Measurements from ENCODE around the gene P2RY2. TPM values are rescaled to one million over a fixed set of nuclear protein-coding genes. Genes with fewer than 3 reads are reported as not detected.

The P2RY2 gene
- total RNA-seq, 1 experiment from 2014 or later, result 2.9 TPM

DNA sequence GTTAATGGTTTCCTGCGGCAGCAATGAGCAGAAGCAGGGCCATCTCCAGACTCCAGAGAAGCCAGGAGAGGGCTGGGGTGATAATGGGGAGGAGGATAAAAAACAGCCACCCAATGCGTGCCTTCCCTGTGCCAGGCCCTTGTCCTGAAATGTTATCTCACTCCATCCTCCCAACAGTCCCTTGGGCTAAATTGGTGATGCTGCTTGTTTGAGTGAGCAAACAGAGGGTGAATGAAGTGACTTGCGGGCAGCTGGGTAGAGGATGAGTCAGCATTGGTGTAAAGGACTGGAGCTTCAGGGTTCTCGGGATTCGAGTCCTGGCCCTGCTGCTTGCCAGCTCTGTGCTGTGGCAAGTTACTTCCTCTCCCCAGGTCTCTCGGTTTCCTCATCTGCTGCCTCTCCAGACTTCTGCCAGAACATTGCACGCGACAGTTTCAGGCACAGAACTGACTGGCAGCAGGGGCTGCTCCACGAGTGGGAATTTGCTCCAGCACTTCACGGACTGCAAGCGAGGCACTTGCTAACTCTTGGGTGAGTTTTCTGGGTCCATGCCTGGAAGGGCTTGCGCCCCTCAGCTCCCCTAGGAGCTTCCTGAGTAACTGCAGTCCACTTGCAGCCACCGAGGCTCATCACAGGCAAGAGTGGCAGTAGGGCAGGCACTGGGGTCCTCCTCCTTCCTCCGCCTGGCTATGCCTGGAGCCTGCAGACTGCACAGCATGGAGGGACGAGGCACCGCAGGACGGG is 54.0 kb downstream of the P2RY2 start, which contains the start of gene P2RY6:
P2RY6 (plus strand) TSS at position 403 of the 744 bp plus-strand sequence. CDS start 24,181 bp downstream, outside the sequence.
- Histone ChIP-seq H3K4me3 (replicated peaks in 1 of 2; ENCODE audit: low read depth in 1 of 2, low read length in 2 of 2) (no peak within 1 kb of the TSS), H3K9me3 (ENCODE audit: control insufficient read depth in 1 of 2, insufficient read depth in 1 of 2, low read depth in 1 of 2, low read length in 2 of 2) (no peaks in the 10 kb centered on the region), H3K27ac (ENCODE audit: low read depth, low read length) (no peak within 1 kb of the TSS), H4K20me1 (ENCODE audit: insufficient read depth) (no peaks in the 10 kb centered on the region), H2AFZ (ENCODE audit: low read depth, low read length, poor library complexity, severe bottlenecking) (no peak within 1 kb of the TSS), H3K79me2 (ENCODE audit: insufficient read depth, low read length) (no peaks in the 10 kb centered on the region), H3K4me1 (ENCODE audit: control insufficient read depth in 1 of 2, insufficient read depth in 2 of 2, low read length in 2 of 2) (peaks cover 2 to 9% of the 10 kb centered on the region in 2 experiments; a peak in 3 of 4 replicates), H3K27me3 (ENCODE audit: insufficient read depth, low read length) (no peaks in the 10 kb centered on the region), H3K4me2 (ENCODE audit: low read length) (peak within 1 kb of the TSS; percentile 7; the same call in 1 of the 2 replicates), H3K36me3 (ENCODE audit: control insufficient read depth in 1 of 2, insufficient read depth in 2 of 2, low read length in 2 of 2) (no peaks in the 10 kb centered on the region), H3K9me2 (ENCODE audit: insufficient read depth) (no peaks in the 10 kb centered on the region), H3K9ac (ENCODE audit: low read length) (no peak within 1 kb of the TSS; the same call in 1 of the 2 replicates)
- POLR2A ChIA-PET, result no interaction called here
- intact Hi-C loops (cut with micrococcal nuclease), result no loop called here
- ATAC-seq, result peak; percentile 50; the same call in 1 of the 2 replicates
- no TSS peak for BruUV-seq (replicated peaks)
- RAD21 ChIA-PET (ENCODE audit: low non-redundant PET in 1 of 2, low total read pairs in 2 of 2, uncharacterized antibody in 2 of 2, unreplicated experiment in 2 of 2), result no interaction called here
- CTCF ChIA-PET, result no interaction called here
- no peak for DNase-seq (ENCODE audit: low read depth, low spot score)
- no peak for TF ChIP-seq POLR2A (IDR thresholded peaks at IDR 0.05; ENCODE audit: borderline replicate concordance, extremely low read depth, insufficient read depth, insufficient read length)
- no peak for TF ChIP-seq CEBPB (IDR thresholded peaks at IDR 0.05; ENCODE audit: low read depth)
- no peak for TF ChIP-seq SIN3A (IDR thresholded peaks at IDR 0.05; ENCODE audit: low read depth)
- no peak for TF ChIP-seq RAD21 (IDR thresholded peaks at IDR 0.05; ENCODE audit: low read depth)
- no peak for TF ChIP-seq ELF1 (IDR thresholded peaks at IDR 0.05; ENCODE audit: borderline replicate concordance, low read depth)
- no peak for TF ChIP-seq ZNF274 (IDR thresholded peaks at IDR 0.05; ENCODE audit: low read depth, low read length)
- TF ChIP-seq, protein P1, sequence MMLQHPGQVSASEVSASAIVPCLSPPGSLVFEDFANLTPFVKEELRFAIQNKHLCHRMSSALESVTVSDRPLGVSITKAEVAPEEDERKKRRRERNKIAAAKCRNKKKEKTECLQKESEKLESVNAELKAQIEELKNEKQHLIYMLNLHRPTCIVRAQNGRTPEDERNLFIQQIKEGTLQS (IDR thresholded peaks at IDR 0.05), result no peak

DNA sequence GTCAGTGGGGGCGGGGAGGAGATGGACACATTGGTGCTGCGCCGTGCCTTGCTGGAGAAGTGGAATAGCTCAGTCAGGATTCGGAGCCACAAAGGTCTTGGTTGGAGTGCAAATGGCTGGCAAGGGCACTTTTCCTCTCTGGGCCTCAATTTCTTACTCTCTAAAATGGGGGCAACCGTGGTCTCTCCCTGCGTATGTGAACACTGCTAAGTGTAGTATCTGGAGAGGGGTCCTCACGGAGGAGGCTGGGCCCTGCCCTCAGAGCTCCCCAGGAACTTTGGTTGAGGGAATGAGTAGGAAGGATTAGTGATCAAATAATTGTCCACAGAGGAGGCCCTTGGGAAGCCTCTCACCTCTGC is 54.6 kb downstream of the P2RY2 start:
- H3K4me2 ChIP-seq (ENCODE audit: low read length), result 0 out of 2 replicates have a peak overlapping the region, but pooled peaks have one; percentile 7
- H3K27ac ChIP-seq (ENCODE audit: low read depth, low read length), result no peak overlapping the region
- TF ChIP-seq SRF (IDR thresholded peaks at IDR 0.05; ENCODE audit: low read depth) (no peak), EZH2phosphoT487 (IDR thresholded peaks at IDR 0.05; ENCODE audit: borderline replicate concordance) (no peak), ZFX (IDR thresholded peaks at IDR 0.05) (no peak), SP1 (IDR thresholded peaks at IDR 0.05; ENCODE audit: low read depth) (no peak), TCF7L2 (IDR thresholded peaks at IDR 0.05; ENCODE audit: borderline replicate concordance, extremely low read depth, insufficient read depth, insufficient read length) (no peak), CEBPB (IDR thresholded peaks at IDR 0.05; ENCODE audit: low read depth) (no peak), SIN3A (IDR thresholded peaks at IDR 0.05; ENCODE audit: low read depth) (no peak), RAD21 (IDR thresholded peaks at IDR 0.05; ENCODE audit: low read depth) (no peak), JUND (IDR thresholded peaks at IDR 0.05) (no peak), YY1 (IDR thresholded peaks at IDR 0.05; ENCODE audit: extremely low read depth, insufficient replicate concordance, low read depth, low read length) (no peak)
- TF ChIP-seq, protein P2, sequence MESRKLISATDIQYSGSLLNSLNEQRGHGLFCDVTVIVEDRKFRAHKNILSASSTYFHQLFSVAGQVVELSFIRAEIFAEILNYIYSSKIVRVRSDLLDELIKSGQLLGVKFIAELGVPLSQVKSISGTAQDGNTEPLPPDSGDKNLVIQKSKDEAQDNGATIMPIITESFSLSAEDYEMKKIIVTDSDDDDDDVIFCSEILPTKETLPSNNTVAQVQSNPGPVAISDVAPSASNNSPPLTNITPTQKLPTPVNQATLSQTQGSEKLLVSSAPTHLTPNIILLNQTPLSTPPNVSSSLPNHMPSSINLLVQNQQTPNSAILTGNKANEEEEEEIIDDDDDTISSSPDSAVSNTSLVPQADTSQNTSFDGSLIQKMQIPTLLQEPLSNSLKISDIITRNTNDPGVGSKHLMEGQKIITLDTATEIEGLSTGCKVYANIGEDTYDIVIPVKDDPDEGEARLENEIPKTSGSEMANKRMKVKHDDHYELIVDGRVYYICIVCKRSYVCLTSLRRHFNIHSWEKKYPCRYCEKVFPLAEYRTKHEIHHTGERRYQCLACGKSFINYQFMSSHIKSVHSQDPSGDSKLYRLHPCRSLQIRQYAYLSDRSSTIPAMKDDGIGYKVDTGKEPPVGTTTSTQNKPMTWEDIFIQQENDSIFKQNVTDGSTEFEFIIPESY (IDR thresholded peaks at IDR 0.05; ENCODE audit: extremely low read depth, insufficient replicate concordance, low read length), result no peak
- TF ChIP-seq, protein P3, sequence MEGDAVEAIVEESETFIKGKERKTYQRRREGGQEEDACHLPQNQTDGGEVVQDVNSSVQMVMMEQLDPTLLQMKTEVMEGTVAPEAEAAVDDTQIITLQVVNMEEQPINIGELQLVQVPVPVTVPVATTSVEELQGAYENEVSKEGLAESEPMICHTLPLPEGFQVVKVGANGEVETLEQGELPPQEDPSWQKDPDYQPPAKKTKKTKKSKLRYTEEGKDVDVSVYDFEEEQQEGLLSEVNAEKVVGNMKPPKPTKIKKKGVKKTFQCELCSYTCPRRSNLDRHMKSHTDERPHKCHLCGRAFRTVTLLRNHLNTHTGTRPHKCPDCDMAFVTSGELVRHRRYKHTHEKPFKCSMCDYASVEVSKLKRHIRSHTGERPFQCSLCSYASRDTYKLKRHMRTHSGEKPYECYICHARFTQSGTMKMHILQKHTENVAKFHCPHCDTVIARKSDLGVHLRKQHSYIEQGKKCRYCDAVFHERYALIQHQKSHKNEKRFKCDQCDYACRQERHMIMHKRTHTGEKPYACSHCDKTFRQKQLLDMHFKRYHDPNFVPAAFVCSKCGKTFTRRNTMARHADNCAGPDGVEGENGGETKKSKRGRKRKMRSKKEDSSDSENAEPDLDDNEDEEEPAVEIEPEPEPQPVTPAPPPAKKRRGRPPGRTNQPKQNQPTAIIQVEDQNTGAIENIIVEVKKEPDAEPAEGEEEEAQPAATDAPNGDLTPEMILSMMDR (IDR thresholded peaks at IDR 0.05 in 2 of 3, conservative IDR thresholded peaks at IDR 0.05 in 1 of 3; ENCODE audit: borderline replicate concordance in 1 of 3, insufficient read depth in 1 of 3, low read depth in 2 of 3, low read length in 2 of 3), result no peak

More for the DNA sequence above, 54.6 kb downstream of the P2RY2 start:
- ChIA-PET RAD21 (ENCODE audit: low non-redundant PET in 1 of 2, low total read pairs in 2 of 2, uncharacterized antibody in 2 of 2, unreplicated experiment in 2 of 2) (no interaction called here), CTCF (no interaction called here), POLR2A (no interaction called here)
- H3K79me2 ChIP-seq (ENCODE audit: insufficient read depth, low read length), result no peaks in the 10 kb centered on the region
- H3K4me1 ChIP-seq (ENCODE audit: control insufficient read depth in 1 of 2, insufficient read depth in 2 of 2, low read length in 2 of 2), result peaks cover 2 to 9% of the 10 kb centered on the region in 2 experiments; a peak in 3 of 4 replicates
- intact Hi-C loops (cut with micrococcal nuclease), result no loop called here
- no peak for DNase-seq (ENCODE audit: low read depth, low spot score)
- H3K27me3 ChIP-seq (ENCODE audit: insufficient read depth, low read length), result no peaks in the 10 kb centered on the region
- H3K9me2 ChIP-seq (ENCODE audit: insufficient read depth), result no peaks in the 10 kb centered on the region
- H3K9me3 ChIP-seq (ENCODE audit: control insufficient read depth in 1 of 2, insufficient read depth in 1 of 2, low read depth in 1 of 2, low read length in 2 of 2), result no peaks in the 10 kb centered on the region
- H3K36me3 ChIP-seq (ENCODE audit: control insufficient read depth in 1 of 2, insufficient read depth in 2 of 2, low read length in 2 of 2), result no peaks in the 10 kb centered on the region
- H3K4me3 ChIP-seq (replicated peaks in 1 of 2; ENCODE audit: low read depth in 1 of 2, low read length in 2 of 2), result no peak overlapping the region
- H2AFZ ChIP-seq (ENCODE audit: low read depth, low read length, poor library complexity, severe bottlenecking), result no peak overlapping the region
- BruUV-seq (replicated peaks), result no TSS peak
- no peaks in the 10 kb centered on the region for H4K20me1 ChIP-seq (ENCODE audit: insufficient read depth)
- H3K9ac ChIP-seq (ENCODE audit: low read length), result no peak overlapping the region
- ATAC-seq, result no peak

All from HCT116 (cell line).